Stimulated activated CD4-positive, alpha-beta T cell treated with anti-CD3 and anti-CD28 coated beads, Interleukin-12 subunit alpha, Interleukin-12 subunit beta, amount 100 ng/mL, for 4 hours (primary cell): ENCODE results near the gene TYMP.
A peak's percentile ranks its signal among the peaks of the same experiment; 100 is the strongest.

Experiments used
- DNase-seq: peaks from one replicate; pipeline ENCODE4 v3.0.0-alpha.2; 2020

TYMP gene

GRCh38 chr22:50504369-50505211 is 25.2 kb downstream of the TYMP start:
- no peak for DNase-seq

- no peak for DNase-seq
Observed at GRCh38 chr22:50503475-50504145, 26.2 kb downstream of the TYMP start.

- DNase-seq: no peak
Observed at GRCh38 chr22:50502628-50503474, 27.0 kb downstream of the TYMP start.

GRCh38 chr22:50502096-50502495 is 27.7 kb downstream of the TYMP start:
- DNase-seq: no peak

- no peak for DNase-seq
Observed at GRCh38 chr22:50500452-50500851, 29.4 kb downstream of the TYMP start.

- DNase-seq: peak; percentile 54
Observed at GRCh38 chr22:50498322-50498890, 31.4 kb downstream of the TYMP start.

GRCh38 chr22:50497093-50497492 is 32.7 kb downstream of the TYMP start:
- DNase-seq: no peak

GRCh38 chr22:50490531-50491308 is 39.1 kb downstream of the TYMP start:
- no peak for DNase-seq

GRCh38 chr22:50489363-50490243 is 40.2 kb downstream of the TYMP start:
- no peak for DNase-seq

GRCh38 chr22:50488886-50489285 is 40.9 kb downstream of the TYMP start:
- DNase-seq: no peak

GRCh38 chr22:50488006-50488677 is 41.7 kb downstream of the TYMP start:
- DNase-seq: no peak

GRCh38 chr22:50487290-50488005 is 42.4 kb downstream of the TYMP start:
- DNase-seq: no peak

GRCh38 chr22:50486561-50487289 is 43.1 kb downstream of the TYMP start, which contains the start of gene MIOX:
Gene MIOX, plus strand, starts transcription at chr22:50486859. Its CDS starts 39 bp downstream, at chr22:50486898.
- no peak for DNase-seq

- no peak for DNase-seq
Observed at GRCh38 chr22:50485221-50486131, 44.3 kb downstream of the TYMP start.

GRCh38 chr22:50483977-50484853 is 45.6 kb downstream of the TYMP start:
- DNase-seq: no peak

- DNase-seq: no peak
Observed at GRCh38 chr22:50483556-50483955, 46.3 kb downstream of the TYMP start.

- no peak for DNase-seq
Observed at GRCh38 chr22:50483106-50483505, 46.7 kb downstream of the TYMP start.
